ENCODE measurements around the gene ZNF501.

The ZNF501 gene

DNA sequence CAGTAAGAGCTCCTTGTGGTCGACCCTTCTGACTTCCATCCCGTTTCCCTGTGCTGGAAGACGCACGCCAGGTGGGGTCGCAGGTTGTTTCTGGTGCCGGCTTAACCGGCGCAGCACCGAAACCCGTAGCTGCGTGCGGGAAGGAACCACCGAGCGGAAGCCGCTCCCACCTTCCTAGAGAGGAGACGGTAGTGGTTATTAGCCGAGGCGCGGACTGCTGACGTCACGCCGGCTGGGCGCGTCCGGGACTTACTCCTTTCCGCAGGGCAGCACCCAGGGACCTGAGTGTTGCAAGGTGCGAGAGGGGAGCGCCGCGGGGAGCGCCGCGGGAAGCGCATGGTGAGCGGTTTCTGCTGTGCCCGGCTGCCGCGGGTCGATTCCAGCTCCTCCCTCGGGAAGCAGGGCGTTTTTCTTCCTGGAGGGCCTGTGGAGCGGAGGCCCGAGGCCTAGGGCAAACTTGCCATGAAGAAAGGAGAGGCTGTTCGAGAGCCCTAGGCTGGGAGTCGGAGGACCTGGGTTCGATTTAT is at the start of gene ZNF501:
Gene ZNF501 (plus strand): TSS at position 252 of the 527 bp plus-strand sequence. CDS start 4,787 bp downstream, outside the sequence.
- DNase-seq: peak; percentile 77

DNA sequence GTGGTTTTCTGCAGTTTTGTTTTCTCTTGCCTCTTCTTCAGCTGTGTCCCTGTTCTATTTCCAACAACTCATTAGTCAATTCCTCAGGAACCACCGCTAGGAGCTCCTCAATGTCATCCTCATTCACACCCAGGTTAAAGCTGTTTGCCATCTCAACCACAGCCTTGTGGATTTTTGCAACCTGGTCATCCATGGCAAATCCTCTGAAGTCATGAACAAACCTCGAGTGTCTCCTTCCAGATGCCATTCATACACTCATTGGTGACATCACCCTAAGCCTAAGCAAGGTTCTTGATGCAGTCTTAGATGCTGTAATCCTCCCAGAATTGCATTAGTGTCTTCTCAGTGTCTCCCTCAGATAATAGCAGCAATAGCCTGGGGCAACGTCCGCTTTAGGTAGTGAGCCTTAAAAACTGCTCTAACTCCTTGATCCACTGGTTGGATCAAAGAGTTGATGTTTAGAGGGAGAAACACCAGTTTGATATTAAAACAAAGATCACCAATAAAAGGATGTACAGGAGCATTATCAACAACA is 48.4 kb upstream of the ZNF501 start:
- no peak for DNase-seq

DNA sequence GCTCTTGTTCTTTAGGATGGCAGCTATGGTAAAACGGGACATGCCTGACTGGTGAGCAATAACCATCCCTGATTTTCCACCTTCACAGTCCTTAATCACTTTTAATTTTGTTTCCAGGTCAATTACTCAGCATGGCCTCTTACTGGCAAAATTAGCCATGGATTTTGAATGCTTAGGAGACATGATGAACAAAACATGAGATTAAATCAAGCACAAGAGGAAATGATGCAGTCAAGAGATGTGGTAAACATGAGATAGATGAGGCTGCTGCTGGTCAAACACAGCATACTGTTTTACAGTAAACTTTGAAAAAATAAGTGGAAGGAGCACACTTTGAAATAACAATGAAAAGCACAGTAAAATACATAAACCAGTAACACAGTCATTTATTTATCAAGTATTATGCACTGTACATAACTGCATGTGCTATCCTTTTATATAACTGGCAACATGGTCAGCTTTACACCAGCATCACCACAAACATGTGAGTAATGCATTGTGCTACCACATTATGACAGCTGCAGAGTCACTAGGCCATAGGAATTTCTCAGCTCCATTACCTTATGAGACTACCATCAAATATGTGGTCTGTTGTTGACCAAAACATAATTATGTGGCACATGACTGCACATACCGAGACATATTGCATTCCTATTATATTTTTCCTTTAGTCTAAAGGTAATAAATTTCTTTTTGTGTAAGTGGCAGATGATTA is 47.1 kb upstream of the ZNF501 start:
- DNase-seq: no peak

DNA sequence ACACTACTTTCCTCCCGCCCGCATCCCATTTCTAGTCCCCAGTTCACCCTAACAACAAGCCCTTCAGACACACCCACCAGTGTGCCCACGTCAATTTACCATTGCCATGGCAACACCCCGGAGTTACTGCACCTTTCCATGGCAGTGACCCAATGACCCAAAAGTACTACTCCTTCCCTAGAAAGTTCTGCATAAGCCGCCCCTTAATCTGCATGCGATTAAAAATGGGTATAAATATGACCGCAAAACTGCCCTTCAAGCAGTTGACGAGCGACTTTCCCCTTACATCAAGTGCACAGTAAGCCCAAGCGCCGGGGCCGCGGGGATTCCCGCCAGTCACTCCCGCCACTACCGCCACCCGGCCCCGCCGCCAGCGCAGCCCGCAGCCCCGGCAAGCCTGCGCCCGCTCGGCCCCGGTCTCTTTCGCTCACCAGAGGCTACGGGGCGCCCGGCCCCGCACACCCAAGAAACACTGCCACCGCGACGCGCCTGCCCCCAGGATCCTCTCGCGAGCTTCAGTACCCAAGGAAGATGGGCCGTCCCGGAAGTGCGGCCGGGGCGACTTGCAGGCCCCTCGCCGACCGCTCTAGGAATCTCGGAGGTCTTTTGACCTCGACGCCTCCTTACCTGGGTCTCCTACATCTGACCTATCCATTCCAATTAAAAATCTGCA is 44.2 kb upstream of the ZNF501 start:
- DNase-seq: peak; percentile 65

DNA sequence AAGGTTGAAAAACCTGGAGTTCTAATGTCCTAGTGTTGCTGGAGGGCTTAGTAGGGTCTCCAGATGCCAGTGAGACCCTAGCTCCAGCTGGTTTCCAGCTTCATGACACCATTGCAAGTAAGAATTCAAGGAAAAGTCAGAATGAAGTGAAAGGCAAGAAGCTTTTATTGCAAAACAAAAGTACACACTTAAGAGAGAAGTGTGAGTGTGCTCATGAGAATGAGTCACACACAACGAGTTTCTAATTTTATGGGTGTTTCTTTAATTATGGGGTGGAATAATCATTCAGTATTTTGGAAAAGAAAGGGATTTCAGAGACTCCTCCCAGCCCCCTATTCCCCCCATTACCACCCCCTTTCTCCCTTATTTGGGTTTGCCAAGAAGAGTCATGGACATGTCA is 41.5 kb upstream of the ZNF501 start:
- DNase-seq: no peak

DNA sequence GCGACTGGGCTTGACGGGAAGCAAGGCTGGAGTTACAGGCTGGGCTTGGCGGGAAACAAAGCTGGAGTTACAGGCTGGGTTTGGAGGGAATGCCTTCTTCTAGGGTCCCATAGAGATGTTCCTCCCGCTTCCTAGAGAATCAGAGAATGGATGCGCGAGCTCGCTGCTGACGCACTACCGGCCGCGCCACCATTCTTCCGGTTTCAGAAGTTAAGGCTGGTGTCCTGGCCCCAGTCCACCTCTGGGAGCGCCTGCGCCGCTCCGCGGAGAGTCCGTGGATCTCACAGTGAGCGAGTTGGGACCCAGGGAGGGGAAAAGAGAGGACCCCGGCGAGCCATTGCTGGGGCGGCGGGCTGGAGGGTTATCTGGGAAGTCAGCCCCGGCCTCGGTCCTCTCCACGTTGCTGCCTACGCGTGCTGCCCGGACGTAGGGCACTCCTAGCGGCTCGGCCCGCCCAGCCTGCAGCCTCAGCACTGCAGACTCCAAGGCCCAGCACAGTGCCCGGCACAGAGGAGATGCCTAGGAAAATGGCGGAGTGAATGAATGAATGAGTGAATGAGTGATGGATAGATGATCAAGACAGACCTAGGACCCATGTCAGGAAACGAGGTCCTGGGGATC is 16.9 kb upstream of the ZNF501 start, which contains the start of gene ZNF502:
Gene ZNF502 (plus strand): TSS at position 206 of the 621 bp plus-strand sequence. CDS start 7,602 bp downstream, outside the sequence.
- peak; percentile 80 for DNase-seq

DNA sequence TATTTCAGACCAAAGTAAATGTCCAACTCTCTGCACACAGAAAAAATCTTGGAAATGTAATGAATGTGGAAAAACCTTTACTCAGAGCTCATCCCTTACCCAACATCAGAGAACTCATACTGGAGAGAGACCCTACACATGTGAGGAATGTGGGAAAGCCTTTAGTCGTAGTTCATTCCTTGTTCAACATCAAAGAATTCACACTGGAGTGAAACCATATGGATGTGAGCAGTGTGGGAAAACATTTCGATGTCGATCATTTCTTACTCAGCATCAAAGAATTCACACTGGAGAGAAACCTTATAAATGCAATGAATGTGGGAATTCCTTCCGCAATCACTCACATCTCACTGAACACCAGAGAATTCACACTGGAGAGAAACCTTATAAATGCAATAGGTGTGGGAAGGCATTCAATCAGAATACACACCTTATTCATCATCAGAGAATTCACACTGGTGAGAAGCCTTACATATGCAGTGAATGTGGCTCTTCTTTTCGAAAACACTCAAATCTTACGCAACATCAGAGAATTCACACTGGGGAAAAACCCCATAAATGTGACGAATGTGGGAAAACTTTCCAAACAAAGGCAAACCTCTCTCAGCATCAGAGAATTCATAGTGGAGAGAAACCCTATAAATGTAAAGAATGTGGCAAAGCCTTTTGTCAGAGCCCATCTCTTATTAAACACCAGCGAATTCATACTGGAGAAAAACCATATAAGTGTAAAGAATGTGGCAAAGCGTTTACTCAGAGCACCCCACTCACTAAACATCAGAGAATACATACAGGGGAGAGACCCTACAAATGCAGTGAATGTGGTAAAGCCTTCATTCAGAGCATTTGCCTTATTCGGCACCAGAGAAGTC is 8.0 kb upstream of the ZNF501 start:
- DNase-seq: no peak

DNA sequence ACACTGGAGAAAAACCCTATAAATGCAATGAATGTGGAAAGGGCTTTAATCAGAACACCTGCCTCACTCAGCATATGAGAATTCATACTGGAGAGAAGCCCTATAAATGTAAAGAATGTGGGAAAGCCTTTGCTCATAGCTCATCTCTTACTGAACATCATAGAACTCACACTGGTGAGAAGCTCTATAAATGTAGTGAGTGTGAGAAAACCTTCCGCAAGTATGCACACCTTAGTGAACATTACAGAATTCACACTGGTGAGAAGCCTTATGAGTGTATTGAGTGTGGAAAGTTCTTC is 7.4 kb upstream of the ZNF501 start:
- DNase-seq: no peak

DNA sequence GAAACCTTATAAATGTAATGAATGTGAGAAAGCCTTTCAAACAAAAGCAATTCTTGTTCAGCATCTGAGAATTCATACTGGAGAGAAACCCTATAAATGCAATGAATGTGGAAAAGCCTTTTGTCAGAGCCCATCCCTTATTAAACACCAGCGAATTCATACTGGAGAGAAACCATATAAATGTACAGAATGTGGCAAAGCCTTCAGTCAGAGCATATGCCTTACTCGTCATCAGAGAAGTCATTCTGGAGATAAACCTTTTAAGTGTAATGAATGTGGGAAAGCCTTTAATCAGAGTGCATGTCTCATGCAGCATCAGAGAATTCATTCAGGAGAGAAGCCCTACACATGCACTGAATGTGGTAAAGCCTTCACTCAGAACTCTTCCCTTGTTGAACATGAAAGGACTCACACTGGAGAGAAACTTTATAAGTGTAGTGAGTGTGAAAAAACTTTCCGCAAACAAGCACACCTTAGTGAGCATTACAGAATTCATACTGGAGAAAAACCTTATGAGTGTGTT is 5.3 kb downstream of the ZNF501 start:
- no peak for DNase-seq

DNA sequence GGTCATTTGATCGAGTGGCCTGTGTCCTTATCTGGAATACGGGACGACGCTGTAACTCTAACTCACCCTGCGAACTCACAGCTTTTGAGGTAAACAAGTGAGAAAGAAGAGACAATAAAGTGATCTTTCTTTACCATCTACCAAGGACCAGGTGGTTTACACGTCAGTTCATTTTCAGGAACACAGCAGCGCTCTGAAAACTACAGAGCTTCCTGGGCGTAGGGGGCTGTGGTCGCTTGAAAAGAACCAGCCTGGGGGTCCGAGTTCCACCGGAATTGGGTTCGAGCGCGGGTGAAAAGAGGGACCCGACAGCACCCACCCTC is 31.6 kb downstream of the ZNF501 start:
- no peak for DNase-seq

DNA sequence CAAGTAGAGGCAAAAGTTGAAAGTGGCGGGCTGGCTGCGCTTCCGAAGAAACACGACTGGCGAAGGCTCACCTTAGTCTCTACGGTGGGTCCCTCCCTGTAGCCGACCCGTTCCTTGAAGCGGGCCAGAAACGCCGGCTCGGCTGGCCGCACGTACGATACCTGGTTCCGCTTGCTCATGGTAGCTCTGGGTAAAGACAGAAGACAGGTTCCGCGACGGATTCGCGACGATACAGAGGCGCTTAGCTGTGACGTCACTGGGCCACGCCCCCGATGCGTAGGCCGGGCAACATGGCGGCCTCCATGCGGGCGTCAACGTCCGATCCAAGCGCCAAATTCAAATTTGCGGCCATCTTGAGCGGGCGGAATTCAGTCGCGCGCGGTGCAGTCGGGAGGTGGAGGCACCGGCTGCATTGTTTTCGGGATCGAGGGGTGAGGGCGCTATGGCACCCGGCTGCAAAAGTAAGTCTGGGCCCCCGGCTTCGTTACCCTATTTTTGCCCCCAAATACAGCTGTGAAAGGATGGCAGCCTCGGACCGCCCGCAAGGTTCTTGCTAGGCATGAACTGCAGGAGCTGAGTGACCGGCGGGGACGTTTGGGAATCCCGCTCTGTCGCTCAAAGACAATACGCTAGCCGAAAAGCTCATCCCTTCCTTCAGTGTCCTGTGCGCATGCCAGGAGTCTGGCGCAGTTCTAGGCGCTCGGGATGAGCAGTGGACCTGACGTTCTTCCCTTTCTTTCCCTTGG is 32.2 kb downstream of the ZNF501 start, which contains the start of the genes KIAA1143 and KIF15:
Gene KIAA1143 (minus strand): TSS at position 196 of the 746 bp plus-strand sequence. CDS start 17 bp downstream, at position 179.
Gene KIF15 (plus strand): TSS at position 371 of the 746 bp plus-strand sequence. CDS start 72 bp downstream, at position 443.
- DNase-seq: peak; percentile 85

DNA sequence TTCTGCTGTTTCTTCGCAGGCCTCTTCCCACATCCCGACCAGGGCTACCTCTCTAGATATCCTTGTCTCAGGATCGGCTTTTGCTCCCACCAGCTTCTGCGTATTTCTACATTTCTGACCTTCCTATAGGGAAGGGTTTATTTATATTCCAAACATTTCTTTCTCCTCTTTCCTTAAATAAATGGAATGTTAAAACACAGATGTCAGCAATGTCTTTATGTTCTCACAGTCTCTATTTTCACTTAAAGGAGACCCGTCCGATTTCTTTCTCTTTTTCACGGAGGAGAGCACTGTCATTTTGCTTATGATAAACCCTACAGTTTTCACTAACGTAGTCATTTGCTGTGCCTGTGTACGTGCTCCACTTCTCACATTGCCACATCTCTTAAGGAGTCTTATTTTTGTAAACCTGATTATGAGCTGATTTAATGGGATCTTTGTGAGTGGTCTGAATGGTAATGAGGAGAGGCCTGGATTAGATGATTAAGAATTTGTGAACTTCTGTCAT is 32.8 kb downstream of the ZNF501 start:
- DNase-seq: peak; percentile 38

DNA sequence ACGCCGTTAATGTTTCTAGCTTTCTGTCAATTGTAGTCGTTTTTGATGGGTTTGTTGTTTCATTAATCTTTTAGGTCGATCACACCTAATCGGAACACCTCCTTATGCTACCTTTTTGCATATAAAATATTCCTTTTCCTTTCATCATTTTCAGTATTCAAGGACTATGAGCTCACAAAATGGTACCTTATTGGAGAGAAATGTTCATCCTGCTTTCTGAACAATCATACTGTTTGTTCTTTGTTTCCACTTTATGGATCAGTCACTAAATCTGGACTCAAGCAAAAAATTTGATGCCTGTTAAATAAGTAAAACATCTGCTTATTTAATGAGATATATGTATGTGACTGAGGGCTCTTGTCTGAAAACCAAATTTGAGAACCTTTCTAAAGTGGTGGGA is 33.3 kb downstream of the ZNF501 start:
- no peak for DNase-seq

DNA sequence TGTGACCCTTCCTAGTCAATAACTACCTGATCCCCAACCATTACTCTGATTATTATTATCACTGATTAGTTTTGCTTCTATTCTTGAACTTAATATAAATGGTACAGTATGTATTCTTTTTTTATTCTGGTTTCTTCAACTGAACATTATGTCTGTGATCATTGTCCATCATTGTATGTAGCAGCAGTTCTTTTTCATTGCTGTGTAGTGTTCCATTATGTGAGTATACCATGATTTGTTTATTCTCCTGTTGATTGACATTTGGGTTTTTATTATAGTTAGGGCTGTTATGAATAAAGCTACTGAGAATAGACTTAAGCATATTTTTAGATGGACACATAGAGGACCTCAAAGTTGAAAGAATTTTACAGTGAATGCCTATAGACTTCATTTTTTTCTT is 34.8 kb downstream of the ZNF501 start:
- DNase-seq: no peak

DNA sequence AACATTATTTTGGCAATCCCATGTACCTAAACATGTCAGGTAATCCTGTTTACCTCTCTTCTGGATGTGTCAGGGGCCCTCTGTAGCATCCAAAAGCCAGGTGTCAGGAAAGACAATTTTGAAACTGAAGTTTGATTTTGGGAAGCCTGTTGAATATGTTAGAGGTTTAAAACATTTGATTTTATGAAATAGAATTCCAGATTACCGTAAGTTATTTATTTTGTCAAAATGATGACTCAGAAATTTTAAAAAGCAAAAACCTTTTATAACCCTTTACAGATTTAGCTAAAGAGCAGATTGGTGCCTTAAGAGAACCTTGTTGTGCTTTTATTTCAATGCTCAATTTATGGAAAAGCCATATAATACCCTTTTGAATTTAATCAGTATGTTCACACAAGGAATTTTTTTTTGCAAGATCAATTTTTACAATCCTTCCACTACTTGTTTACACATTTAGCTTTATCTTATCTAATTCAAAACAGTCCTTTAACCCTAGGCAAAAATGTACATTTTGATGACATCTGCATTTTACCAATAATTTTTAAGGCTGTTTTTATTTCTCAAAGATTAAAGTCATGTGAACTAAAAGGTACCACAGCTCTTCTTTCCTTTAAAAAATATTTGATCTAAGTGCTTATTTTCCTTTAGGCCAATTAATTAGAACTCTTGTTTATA is 42.1 kb downstream of the ZNF501 start:
- DNase-seq: no peak

DNA sequence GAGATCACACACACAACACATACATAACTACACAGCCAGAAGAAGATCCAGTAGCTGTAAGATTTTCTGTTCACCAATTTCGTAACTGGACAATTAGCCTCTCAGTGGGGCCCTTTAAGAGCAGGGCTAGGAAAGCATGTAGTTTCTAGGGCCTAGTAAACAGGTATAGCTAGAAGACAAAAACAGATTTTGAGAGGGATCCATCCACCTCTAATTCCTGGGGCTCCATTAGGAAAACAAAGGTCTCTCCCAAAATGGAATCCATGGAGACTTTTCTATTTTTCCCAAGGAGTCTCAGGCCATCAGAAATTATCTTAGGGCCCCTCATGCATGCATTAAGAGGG is 42.6 kb downstream of the ZNF501 start:
- DNase-seq: no peak

DNA sequence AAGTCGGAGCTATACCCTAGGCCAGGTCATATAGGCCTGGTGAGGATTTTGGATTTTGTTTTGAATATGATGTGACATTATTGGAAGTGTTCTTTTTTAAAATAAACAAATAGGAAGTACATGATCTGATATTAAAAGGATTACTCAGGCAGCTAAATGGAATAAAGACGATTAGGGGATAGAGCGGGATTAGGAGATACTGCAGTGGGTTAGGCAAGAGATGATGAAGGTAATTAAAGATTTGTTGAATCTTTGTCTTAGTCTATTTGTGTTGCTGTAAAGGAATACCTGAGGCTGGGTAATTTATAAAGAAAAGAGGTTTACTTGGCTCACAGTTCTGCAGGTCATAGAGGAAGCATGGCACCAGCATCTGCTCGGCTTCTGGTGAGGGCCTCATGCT is 53.5 kb downstream of the ZNF501 start:
- DNase-seq: no peak

Data from NCI-H1092 treated with DMSO at 0.1 percent for 48 hours (cell line).